ENCODE results near the gene QRFPR. TPM values are rescaled to one million over a fixed set of nuclear protein-coding genes. Genes with fewer than 3 reads are reported as not detected.

Gene QRFPR
- total and polyA plus RNA-seq, 8 donors, result 0.86 to 3.5 (median 2.3) TPM; not detected in 2

- no peak for ATAC-seq
Observed at GRCh38 chr4:121400632-121401031, 19.8 kb upstream of the QRFPR start.

DNA sequence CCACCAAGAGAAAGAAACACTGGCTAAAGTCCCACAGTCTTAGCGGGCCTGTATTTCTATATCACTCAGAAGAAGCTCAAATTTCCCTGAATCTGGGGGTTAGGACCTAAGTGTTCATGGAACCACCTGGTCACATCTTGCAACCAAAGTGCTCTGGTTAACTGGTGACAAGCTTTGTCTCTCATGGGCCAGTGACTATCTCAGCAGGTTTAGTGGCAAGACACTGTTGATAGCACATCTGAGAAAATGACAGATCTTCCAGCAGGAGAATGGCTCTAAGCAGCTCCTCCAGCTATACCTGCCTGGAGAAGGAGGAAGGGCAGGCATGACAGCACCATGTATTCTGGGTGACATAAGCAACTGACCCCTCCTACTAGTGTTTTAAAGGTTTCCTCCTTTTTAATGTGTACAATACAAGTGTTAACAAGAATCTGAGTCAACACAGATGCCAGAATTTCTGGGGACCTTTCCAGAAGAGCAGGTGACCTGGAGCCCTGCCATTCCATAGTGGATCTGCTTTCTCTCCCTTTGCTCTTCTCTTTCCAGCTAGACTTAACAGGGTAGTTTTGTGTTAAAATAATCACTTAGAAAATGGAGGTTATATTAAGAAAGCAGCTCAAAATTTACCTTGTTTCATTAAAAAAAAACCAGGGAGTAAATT lies 17.3 kb upstream of the QRFPR start:
- Histone ChIP-seq H3K4me3 (no peak overlapping the region), H3K9me3 (no peaks in the 10 kb centered on the region), H3K27me3 (no peaks in the 10 kb centered on the region), H3K27ac (no peak overlapping the region), H3K4me1 (no peaks in the 10 kb centered on the region), H3K36me3 (no peaks in the 10 kb centered on the region)
- intact Hi-C loops (cut with DNase I), result no loop called here
- ATAC-seq (no peak), DNase-seq (no peak)
- no peak for TF ChIP-seq CTCF (IDR thresholded peaks at IDR 0.05)

More at GRCh38 chr4:121400632-121401031, 19.8 kb upstream of the QRFPR start:
- intact Hi-C loops (cut with DNase I), result no loop called here
- no peaks in the 10 kb centered on the region for H3K9me3 ChIP-seq
- H3K4me3 ChIP-seq, result no peak overlapping the region
- H3K27me3 ChIP-seq, result no peaks in the 10 kb centered on the region
- no peak for TF ChIP-seq CTCF (IDR thresholded peaks at IDR 0.05)
- H3K4me1 ChIP-seq, result no peaks in the 10 kb centered on the region
- no peak overlapping the region for H3K27ac ChIP-seq
- H3K36me3 ChIP-seq, result no peaks in the 10 kb centered on the region
- DNase-seq, result no peak

GRCh38 chr4:121397434-121397833 lies 16.6 kb upstream of the QRFPR start:
- Histone ChIP-seq H3K4me3 (no peak overlapping the region), H3K27me3 (no peaks in the 10 kb centered on the region), H3K36me3 (no peaks in the 10 kb centered on the region), H3K9me3 (no peaks in the 10 kb centered on the region), H3K27ac (no peak overlapping the region), H3K4me1 (no peaks in the 10 kb centered on the region)
- intact Hi-C loops (cut with DNase I), result no loop called here
- no peak for TF ChIP-seq CTCF (IDR thresholded peaks at IDR 0.05)
- no peak for ATAC-seq
- no peak for DNase-seq

DNA sequence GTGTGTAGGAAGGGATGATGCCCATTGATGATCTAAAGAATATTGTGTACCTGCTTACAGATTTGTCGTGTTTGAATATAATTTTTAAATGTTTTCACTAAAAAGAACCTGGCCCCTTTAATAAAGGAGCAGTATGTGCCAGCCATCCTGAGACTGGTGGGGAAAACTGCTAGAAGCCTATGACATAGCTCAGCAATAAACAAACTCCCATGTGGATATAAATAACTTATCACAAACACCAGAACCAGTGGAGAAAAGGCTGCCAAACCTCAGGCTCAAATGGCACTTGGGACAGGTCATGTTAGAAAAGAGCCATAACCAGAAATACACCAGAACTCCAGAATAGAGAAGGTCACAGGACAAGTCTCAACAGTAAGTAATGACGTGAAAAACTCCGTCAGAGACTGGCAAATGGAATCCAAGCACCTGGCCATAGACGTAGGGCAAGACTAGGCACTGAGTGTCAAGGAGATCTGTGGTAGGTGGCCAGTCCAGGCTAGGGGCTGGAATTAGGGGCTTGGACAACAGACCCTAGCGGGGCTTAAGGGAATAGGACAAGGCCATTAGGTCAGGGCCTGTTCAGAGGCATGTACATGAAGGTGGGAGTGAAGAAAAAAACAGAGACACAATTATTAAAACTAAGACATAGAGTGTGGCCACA lies 11.7 kb upstream of the QRFPR start:
- Histone ChIP-seq H3K4me1 (no peaks in the 10 kb centered on the region), H3K27ac (no peak overlapping the region), H3K36me3 (no peaks in the 10 kb centered on the region), H3K27me3 (no peaks in the 10 kb centered on the region), H3K9me3 (peaks cover 0 to 2% of the 10 kb centered on the region in 2 donors), H3K4me3 (no peak overlapping the region)
- DNase-seq, result no peak
- intact Hi-C loops (cut with DNase I), result no loop called here
- no peak for TF ChIP-seq CTCF (IDR thresholded peaks at IDR 0.05)
- no peak for ATAC-seq

GRCh38 chr4:121390335-121390734 lies 9.5 kb upstream of the QRFPR start:
- intact Hi-C loops (cut with DNase I), result no loop called here
- DNase-seq, result no peak

More at GRCh38 chr4:121390335-121390734, 9.5 kb upstream of the QRFPR start:
- Histone ChIP-seq H3K4me1 (no peaks in the 10 kb centered on the region), H3K27ac (no peak overlapping the region), H3K27me3 (peaks cover 1 to 16% of the 10 kb centered on the region in 2 donors), H3K4me3 (no peak overlapping the region), H3K9me3 (peaks cover 0 to 2% of the 10 kb centered on the region in 2 donors), H3K36me3 (no peaks in the 10 kb centered on the region)
- no peak for TF ChIP-seq CTCF (IDR thresholded peaks at IDR 0.05)
- no peak for ATAC-seq
